ENCODE results near the gene OAS3.
"Not testable (repeated sequence)": the region's sequence is repeated elsewhere in the genome, so short reads cannot be mapped to it uniquely, and the experiment has no call there.

The OAS3 gene

GRCh38 chr12:112927475-112927874 lies 10.8 kb upstream of the OAS3 start:
- DNase-seq: no peak

- DNase-seq: no peak
Observed at GRCh38 chr12:112927925-112928324, 10.3 kb upstream of the OAS3 start.

- DNase-seq: no peak
Observed at GRCh38 chr12:112928978-112929377, 9.3 kb upstream of the OAS3 start.

- DNase-seq: no peak
Observed at GRCh38 chr12:112929715-112930114, 8.6 kb upstream of the OAS3 start.

- DNase-seq: no peak
Observed at GRCh38 chr12:112930350-112930749, 7.9 kb upstream of the OAS3 start.

GRCh38 chr12:112932485-112933128 lies 5.7 kb upstream of the OAS3 start:
- DNase-seq: no peak

- no peak for DNase-seq
Observed at GRCh38 chr12:112933129-112933505, 5.2 kb upstream of the OAS3 start.

GRCh38 chr12:112936264-112936663 lies 2.0 kb upstream of the OAS3 start:
- no peak for DNase-seq

GRCh38 chr12:112936927-112937326 lies 1.3 kb upstream of the OAS3 start:
- no peak for DNase-seq

- no peak for DNase-seq
Observed at GRCh38 chr12:112938751-112939150, 477 bp downstream of the OAS3 start.

GRCh38 chr12:112939761-112940381 lies 1.6 kb downstream of the OAS3 start:
- no peak for DNase-seq

- no peak for DNase-seq
Observed at GRCh38 chr12:112941528-112942335, 3.5 kb downstream of the OAS3 start.

GRCh38 chr12:112942572-112942971 lies 4.3 kb downstream of the OAS3 start:
- DNase-seq: no peak

- DNase-seq: no peak
Observed at GRCh38 chr12:112944024-112944690, 5.9 kb downstream of the OAS3 start.

- DNase-seq: no peak
Observed at GRCh38 chr12:112945515-112945914, 7.2 kb downstream of the OAS3 start.

- no peak for DNase-seq
Observed at GRCh38 chr12:112946236-112947000, 8.1 kb downstream of the OAS3 start.

- no peak for DNase-seq
Observed at GRCh38 chr12:112947314-112947713, 9.0 kb downstream of the OAS3 start.

- DNase-seq: no peak
Observed at GRCh38 chr12:112947761-112948160, 9.5 kb downstream of the OAS3 start.

GRCh38 chr12:112948806-112949205 lies 10.5 kb downstream of the OAS3 start:
- no peak for DNase-seq

- DNase-seq: no peak
Observed at GRCh38 chr12:112950701-112951100, 12.4 kb downstream of the OAS3 start.

- not testable (repeated sequence) for DNase-seq
Observed at GRCh38 chr12:112957125-112957524, 18.9 kb downstream of the OAS3 start.

- no peak for DNase-seq
Observed at GRCh38 chr12:112961074-112961473, 22.8 kb downstream of the OAS3 start.

- no peak for DNase-seq
Observed at GRCh38 chr12:112961536-112961935, 23.3 kb downstream of the OAS3 start.

Measured in NCI-H1105 treated with DMSO at 0.1 percent for 48 hours (cell line).